Panc1 (cell line): ENCODE measurements around the gene DAD1. TPM values are rescaled to one million over a fixed set of nuclear protein-coding genes. Genes with fewer than 3 reads are reported as not detected.

ENCODE experiments used
- ATAC-seq: fragments of 200-7000 bp; cut with Tn5 transposase; 2 replicates; pipeline ENCODE4 v1.9.1; 2020; ENCODE audit warnings: mild to moderate bottlenecking, moderate library complexity
- BruUV-seq: library from RNA; stranded (reverse); fragments of 400-500 nt; replicated peaks from 2 replicates; lab custom pipeline; 2021; lab: Mats Ljungman, UMichigan
- CTCF ChIA-PET: fragments of 300-600 bp; sonication (Branson Sonifier 250); formaldehyde crosslinking; loops from one replicate; lab custom pipeline; 2022; ENCODE audit warnings: antibody characterized with exemption; lab: Charles Lee
- POLR2A ChIA-PET: fragments of 300-600 bp; sonication (Branson Sonifier 250); formaldehyde crosslinking; loops from one replicate; lab custom pipeline; 2022; ENCODE audit warnings: antibody characterized with exemption; lab: Charles Lee
- DNase-seq: peaks from one replicate; pipeline ENCODE4 v3.0.0-alpha.2; 2010; ENCODE audit warnings: low read depth, low spot score
- H3K27ac ChIP-seq: 2 replicates; pipeline ENCODE4 v1.5.1; 2011; ENCODE audit warnings: mild to moderate bottlenecking, low read length, inconsistent platforms
- H3K27me3 ChIP-seq: fragments of 200-500 bp; sonication (Bioruptor generic); 2 replicates; pipeline ENCODE4 v1.6.0; 2014; ENCODE audit warnings: low read length, inconsistent platforms; ENCODE audit not compliant: control insufficient read depth, insufficient read depth
- H3K36me3 ChIP-seq: fragments of 200-500 bp; sonication (Bioruptor generic); 2 replicates; pipeline ENCODE4 v1.5.1; 2014; ENCODE audit warnings: inconsistent platforms, mild to moderate bottlenecking, low read length, moderate library complexity; ENCODE audit not compliant: control insufficient read depth, insufficient read depth
- H3K4me1 ChIP-seq: 2 replicates; pipeline ENCODE4 v1.5.1; 2011; ENCODE audit warnings: inconsistent platforms, mild to moderate bottlenecking, low read length, moderate library complexity; ENCODE audit not compliant: control insufficient read depth, insufficient read depth
- H3K4me3 ChIP-seq, 2 experiments: 2 replicates each; pipeline ENCODE4 v1.5.1; 2011 to 2012; ENCODE audit warnings: low read depth in 2 of 2, low read length in 2 of 2, mild to moderate bottlenecking in 2 of 2, inconsistent platforms in 1 of 2, moderate library complexity in 1 of 2
- H3K9me3 ChIP-seq: fragments of 200-500 bp; sonication (Bioruptor generic); 2 replicates; pipeline ENCODE4 v1.5.1; 2014; ENCODE audit warnings: low read depth, mild to moderate bottlenecking, inconsistent platforms, low read length, moderate library complexity; ENCODE audit not compliant: control insufficient read depth, insufficient read depth
- POLR2AphosphoS5 ChIP-seq: IDR thresholded peaks from 2 replicates; pipeline ENCODE4 v1.6.1; 2012; ENCODE audit warnings: mild to moderate bottlenecking, low read depth, low read length, moderate library complexity
- SIN3A ChIP-seq: IDR thresholded peaks from 2 replicates; pipeline ENCODE4 v1.6.1; 2012; ENCODE audit warnings: low read depth, mild to moderate bottlenecking, low read length, moderate library complexity, borderline replicate concordance; ENCODE audit not compliant: insufficient read depth
- TCF7L2 ChIP-seq: IDR thresholded peaks from 2 replicates; pipeline ENCODE4 v1.6.1; 2011; ENCODE audit warnings: mild to moderate bottlenecking, low read depth, low read length, inconsistent platforms
- in situ Hi-C: cut with HindIII; loops from 2 replicates; pipeline ENCODE4 v1.10.0; 2016; ENCODE audit warnings: low sequenced_read_pairs, low pct_unique_long_range_greater_than_20kb
- intact Hi-C: fragments of 100-400 bp; cut with micrococcal nuclease; formaldehyde crosslinking; loops from one replicate; pipeline ENCODE4 v1.10.0; 2022; ENCODE audit not compliant: unreplicated experiment
- total RNA-seq: library from RNA; stranded (reverse); gene quantifications from one replicate; pipeline ENCODE4 v1.2.1, GENCODE V29; 2021; ENCODE audit not compliant: unreplicated experiment
- TF ChIP-seq, protein P1 (sequence below), 2 experiments: IDR thresholded peaks; 2 replicates each; pipeline ENCODE4 v1.6.1; 2011 to 2012; ENCODE audit warnings: low read depth in 2 of 2, control low read depth in 1 of 2, low read length in 1 of 2, mild to moderate bottlenecking in 1 of 2, moderate library complexity in 1 of 2; ENCODE audit not compliant: insufficient read depth in 1 of 2
- TF ChIP-seq, protein P2 (sequence below): fragments of 450-650 bp; IDR thresholded peaks from 2 replicates; pipeline ENCODE4 v1.5.1; 2017; ENCODE audit warnings: mild to moderate bottlenecking

The DAD1 gene
- total RNA-seq, 1 experiment from 2014 or later: 163 TPM

DNA sequence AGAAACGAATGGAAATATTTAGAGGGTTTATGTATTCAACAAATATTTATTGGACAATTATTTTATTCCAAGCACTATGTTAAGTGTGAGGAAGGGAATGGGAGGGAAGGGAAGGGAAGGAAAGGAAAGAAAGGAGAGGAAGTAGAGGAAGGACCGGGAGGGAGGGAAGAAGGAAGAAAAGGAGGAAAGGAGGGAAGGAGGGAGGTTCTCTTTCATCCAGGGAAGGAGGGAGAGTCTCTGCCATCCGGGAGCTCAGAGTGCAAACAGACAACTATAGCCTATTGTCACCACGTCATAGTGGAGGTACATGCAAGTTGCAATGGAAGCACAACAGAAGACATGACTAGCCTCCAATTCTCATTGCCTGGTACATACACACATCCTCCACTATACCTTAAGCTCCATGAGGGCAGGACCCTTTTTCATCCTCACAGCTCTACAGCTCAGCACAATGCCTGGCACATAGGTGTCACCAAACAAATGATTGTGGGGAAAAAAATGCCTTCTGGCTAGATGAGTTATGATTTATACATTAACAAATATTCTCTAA lies 48.1 kb downstream of the DAD1 start:
- no peak for DNase-seq
- Histone ChIP-seq H3K27ac (no peak overlapping the region), H3K9me3 (no peaks in the 10 kb centered on the region), H3K27me3 (no peaks in the 10 kb centered on the region), H3K4me1 (no peaks in the 10 kb centered on the region), H3K4me3 (no peak overlapping the region), H3K36me3 (no peaks in the 10 kb centered on the region)
- POLR2A ChIA-PET: no interaction called here
- TF ChIP-seq SIN3A (no peak), TCF7L2 (no peak), POLR2AphosphoS5 (no peak)
- TF ChIP-seq, protein P1, sequence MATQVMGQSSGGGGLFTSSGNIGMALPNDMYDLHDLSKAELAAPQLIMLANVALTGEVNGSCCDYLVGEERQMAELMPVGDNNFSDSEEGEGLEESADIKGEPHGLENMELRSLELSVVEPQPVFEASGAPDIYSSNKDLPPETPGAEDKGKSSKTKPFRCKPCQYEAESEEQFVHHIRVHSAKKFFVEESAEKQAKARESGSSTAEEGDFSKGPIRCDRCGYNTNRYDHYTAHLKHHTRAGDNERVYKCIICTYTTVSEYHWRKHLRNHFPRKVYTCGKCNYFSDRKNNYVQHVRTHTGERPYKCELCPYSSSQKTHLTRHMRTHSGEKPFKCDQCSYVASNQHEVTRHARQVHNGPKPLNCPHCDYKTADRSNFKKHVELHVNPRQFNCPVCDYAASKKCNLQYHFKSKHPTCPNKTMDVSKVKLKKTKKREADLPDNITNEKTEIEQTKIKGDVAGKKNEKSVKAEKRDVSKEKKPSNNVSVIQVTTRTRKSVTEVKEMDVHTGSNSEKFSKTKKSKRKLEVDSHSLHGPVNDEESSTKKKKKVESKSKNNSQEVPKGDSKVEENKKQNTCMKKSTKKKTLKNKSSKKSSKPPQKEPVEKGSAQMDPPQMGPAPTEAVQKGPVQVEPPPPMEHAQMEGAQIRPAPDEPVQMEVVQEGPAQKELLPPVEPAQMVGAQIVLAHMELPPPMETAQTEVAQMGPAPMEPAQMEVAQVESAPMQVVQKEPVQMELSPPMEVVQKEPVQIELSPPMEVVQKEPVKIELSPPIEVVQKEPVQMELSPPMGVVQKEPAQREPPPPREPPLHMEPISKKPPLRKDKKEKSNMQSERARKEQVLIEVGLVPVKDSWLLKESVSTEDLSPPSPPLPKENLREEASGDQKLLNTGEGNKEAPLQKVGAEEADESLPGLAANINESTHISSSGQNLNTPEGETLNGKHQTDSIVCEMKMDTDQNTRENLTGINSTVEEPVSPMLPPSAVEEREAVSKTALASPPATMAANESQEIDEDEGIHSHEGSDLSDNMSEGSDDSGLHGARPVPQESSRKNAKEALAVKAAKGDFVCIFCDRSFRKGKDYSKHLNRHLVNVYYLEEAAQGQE (IDR thresholded peaks at IDR 0.05; ENCODE audit: insufficient read depth in 1 of 2, low read depth in 2 of 2, low read length in 1 of 2): no peak
- TF ChIP-seq, protein P2, sequence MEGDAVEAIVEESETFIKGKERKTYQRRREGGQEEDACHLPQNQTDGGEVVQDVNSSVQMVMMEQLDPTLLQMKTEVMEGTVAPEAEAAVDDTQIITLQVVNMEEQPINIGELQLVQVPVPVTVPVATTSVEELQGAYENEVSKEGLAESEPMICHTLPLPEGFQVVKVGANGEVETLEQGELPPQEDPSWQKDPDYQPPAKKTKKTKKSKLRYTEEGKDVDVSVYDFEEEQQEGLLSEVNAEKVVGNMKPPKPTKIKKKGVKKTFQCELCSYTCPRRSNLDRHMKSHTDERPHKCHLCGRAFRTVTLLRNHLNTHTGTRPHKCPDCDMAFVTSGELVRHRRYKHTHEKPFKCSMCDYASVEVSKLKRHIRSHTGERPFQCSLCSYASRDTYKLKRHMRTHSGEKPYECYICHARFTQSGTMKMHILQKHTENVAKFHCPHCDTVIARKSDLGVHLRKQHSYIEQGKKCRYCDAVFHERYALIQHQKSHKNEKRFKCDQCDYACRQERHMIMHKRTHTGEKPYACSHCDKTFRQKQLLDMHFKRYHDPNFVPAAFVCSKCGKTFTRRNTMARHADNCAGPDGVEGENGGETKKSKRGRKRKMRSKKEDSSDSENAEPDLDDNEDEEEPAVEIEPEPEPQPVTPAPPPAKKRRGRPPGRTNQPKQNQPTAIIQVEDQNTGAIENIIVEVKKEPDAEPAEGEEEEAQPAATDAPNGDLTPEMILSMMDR: no peak
- in situ Hi-C loops: no loop called here
- no peak for ATAC-seq
- CTCF ChIA-PET: no interaction called here
- intact Hi-C loops: no loop called here
- BruUV-seq: no TSS peak

DNA sequence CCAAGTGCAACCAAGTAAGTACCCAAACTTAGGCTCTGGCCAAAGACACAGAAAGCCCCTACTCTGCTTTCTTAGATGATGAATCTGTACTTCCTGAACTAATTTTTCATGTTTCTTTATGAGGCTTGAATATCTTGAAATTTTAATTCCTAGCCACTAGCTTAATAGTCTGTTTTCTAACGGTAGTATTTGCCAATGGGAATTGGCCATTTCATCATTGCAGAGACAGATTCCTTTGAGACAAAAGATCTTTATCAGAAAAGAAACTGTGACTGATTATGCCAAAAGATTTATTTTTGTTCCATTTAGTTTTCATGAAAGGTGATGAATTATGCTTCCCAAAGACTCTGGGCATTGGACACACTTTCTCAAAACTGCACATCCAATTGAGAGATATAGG lies 48.7 kb downstream of the DAD1 start:
- DNase-seq (no peak), ATAC-seq (no peak)
- no peaks in the 10 kb centered on the region for H3K27me3 ChIP-seq
- H3K9me3 ChIP-seq: no peaks in the 10 kb centered on the region
- no TSS peak for BruUV-seq
- H3K4me3 ChIP-seq: no peak overlapping the region
- TF ChIP-seq, protein P2: no peak
- TF ChIP-seq POLR2AphosphoS5 (no peak), TCF7L2 (no peak), SIN3A (no peak)
- TF ChIP-seq, protein P1 (IDR thresholded peaks at IDR 0.05; ENCODE audit: insufficient read depth in 1 of 2, low read depth in 2 of 2, low read length in 1 of 2): no peak
- intact Hi-C loops: no loop called here
- ChIA-PET POLR2A (no interaction called here), CTCF (no interaction called here)
- no peak overlapping the region for H3K27ac ChIP-seq
- in situ Hi-C loops: no loop called here
- H3K4me1 ChIP-seq: no peaks in the 10 kb centered on the region
- no peaks in the 10 kb centered on the region for H3K36me3 ChIP-seq
